ENCODE results near the gene PEAK1. TPM values are rescaled to one million over a fixed set of nuclear protein-coding genes. Genes with fewer than 3 reads are reported as not detected.

PEAK1 gene
- total RNA-seq, 1 donor from 2014 or later: 125 TPM

GRCh38 chr15:77063249-77063648 lies 356.7 kb downstream of the PEAK1 start:
- Mint-ChIP-seq H3K36me3 (ENCODE audit: unreplicated experiment) (peaks cover 6% of the 10 kb centered on the region), H3K27ac (ENCODE audit: unreplicated experiment) (no peak overlapping the region), H3K27me3 (ENCODE audit: unreplicated experiment) (no peaks in the 10 kb centered on the region), H3K9me3 (ENCODE audit: unreplicated experiment) (no peaks in the 10 kb centered on the region), H3K4me1 (ENCODE audit: unreplicated experiment) (peaks cover 64% of the 10 kb centered on the region), H3K4me3 (ENCODE audit: unreplicated experiment) (no peak overlapping the region)
- no peak for TF ChIP-seq CTCF (IDR thresholded peaks at IDR 0.05)
- no peak for DNase-seq (ENCODE audit: extremely low spot score, unreplicated experiment)

DNA sequence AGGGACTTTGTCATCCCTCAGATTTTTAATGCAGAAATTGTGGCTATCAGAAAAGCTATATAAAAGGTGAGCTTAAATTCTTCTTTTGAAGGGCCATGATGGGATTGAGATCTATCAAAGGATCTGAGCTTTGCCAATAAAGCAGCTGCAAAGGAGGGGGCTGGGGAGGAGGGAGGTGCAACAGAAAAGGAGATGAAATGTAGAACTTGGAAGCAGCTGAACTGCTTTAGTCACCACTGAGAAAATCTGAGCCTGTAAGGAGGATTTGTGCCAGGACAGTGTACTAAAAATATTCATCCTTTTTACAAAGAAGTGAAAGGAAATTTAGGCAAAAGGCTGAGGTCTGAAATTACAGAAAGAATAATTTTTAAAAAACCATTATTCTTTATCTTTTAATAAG lies 359.4 kb downstream of the PEAK1 start:
- Mint-ChIP-seq H3K36me3 (ENCODE audit: unreplicated experiment) (peaks cover 3% of the 10 kb centered on the region), H3K4me1 (ENCODE audit: unreplicated experiment) (peaks cover 59% of the 10 kb centered on the region), H3K4me3 (ENCODE audit: unreplicated experiment) (no peak overlapping the region), H3K27me3 (ENCODE audit: unreplicated experiment) (no peaks in the 10 kb centered on the region), H3K9me3 (ENCODE audit: unreplicated experiment) (no peaks in the 10 kb centered on the region), H3K27ac (ENCODE audit: unreplicated experiment) (peak overlapping the region; percentile 48)
- DNase-seq (ENCODE audit: extremely low spot score, unreplicated experiment): no peak
- no peak for TF ChIP-seq CTCF (IDR thresholded peaks at IDR 0.05)

- Mint-ChIP-seq H3K4me3 (ENCODE audit: unreplicated experiment) (no peak overlapping the region), H3K9me3 (ENCODE audit: unreplicated experiment) (no peaks in the 10 kb centered on the region), H3K27ac (ENCODE audit: unreplicated experiment) (peak overlapping the region; percentile 48), H3K4me1 (ENCODE audit: unreplicated experiment) (peaks cover 56% of the 10 kb centered on the region), H3K36me3 (ENCODE audit: unreplicated experiment) (peaks cover 3% of the 10 kb centered on the region), H3K27me3 (ENCODE audit: unreplicated experiment) (no peaks in the 10 kb centered on the region)
- no peak for DNase-seq (ENCODE audit: extremely low spot score, unreplicated experiment)
- TF ChIP-seq CTCF (IDR thresholded peaks at IDR 0.05): no peak
Measured at GRCh38 chr15:77059786-77060361, 360.0 kb downstream of the PEAK1 start.

GRCh38 chr15:77058468-77058867 lies 361.4 kb downstream of the PEAK1 start:
- H3K27ac Mint-ChIP-seq (ENCODE audit: unreplicated experiment): no peak overlapping the region
- DNase-seq (ENCODE audit: extremely low spot score, unreplicated experiment): no peak
- no peak for TF ChIP-seq CTCF (IDR thresholded peaks at IDR 0.05)
- H3K4me1 Mint-ChIP-seq (ENCODE audit: unreplicated experiment): peaks cover 51% of the 10 kb centered on the region
- H3K27me3 Mint-ChIP-seq (ENCODE audit: unreplicated experiment): no peaks in the 10 kb centered on the region
- peaks cover 11% of the 10 kb centered on the region for H3K36me3 Mint-ChIP-seq (ENCODE audit: unreplicated experiment)
- no peaks in the 10 kb centered on the region for H3K9me3 Mint-ChIP-seq (ENCODE audit: unreplicated experiment)
- no peak overlapping the region for H3K4me3 Mint-ChIP-seq (ENCODE audit: unreplicated experiment)

DNA sequence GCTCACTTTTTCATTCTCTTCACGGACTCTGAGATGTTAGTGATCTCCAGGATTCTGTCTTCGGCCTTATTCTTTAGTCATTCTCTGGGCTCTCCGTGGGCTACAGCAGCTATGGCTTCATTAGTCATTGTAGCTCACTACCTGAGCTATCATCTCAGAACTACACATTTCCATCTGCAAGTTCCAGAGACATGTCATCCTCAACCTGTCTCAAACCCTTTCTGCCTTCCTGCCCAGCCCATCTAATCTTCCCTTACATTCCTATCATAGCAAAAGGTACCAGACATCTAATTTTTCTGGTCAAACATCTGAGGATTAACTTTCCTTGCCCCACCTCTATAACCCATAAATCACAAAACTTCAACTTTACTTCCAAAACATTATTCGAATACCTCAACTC lies 362.2 kb downstream of the PEAK1 start:
- Mint-ChIP-seq H3K4me1 (ENCODE audit: unreplicated experiment) (peaks cover 50% of the 10 kb centered on the region), H3K4me3 (ENCODE audit: unreplicated experiment) (no peak overlapping the region), H3K9me3 (ENCODE audit: unreplicated experiment) (no peaks in the 10 kb centered on the region), H3K36me3 (ENCODE audit: unreplicated experiment) (peaks cover 11% of the 10 kb centered on the region), H3K27ac (ENCODE audit: unreplicated experiment) (no peak overlapping the region), H3K27me3 (ENCODE audit: unreplicated experiment) (no peaks in the 10 kb centered on the region)
- no peak for DNase-seq (ENCODE audit: extremely low spot score, unreplicated experiment)
- no peak for TF ChIP-seq CTCF (IDR thresholded peaks at IDR 0.05)
